ENCODE measurements around the gene HIVEP2.

DNA sequence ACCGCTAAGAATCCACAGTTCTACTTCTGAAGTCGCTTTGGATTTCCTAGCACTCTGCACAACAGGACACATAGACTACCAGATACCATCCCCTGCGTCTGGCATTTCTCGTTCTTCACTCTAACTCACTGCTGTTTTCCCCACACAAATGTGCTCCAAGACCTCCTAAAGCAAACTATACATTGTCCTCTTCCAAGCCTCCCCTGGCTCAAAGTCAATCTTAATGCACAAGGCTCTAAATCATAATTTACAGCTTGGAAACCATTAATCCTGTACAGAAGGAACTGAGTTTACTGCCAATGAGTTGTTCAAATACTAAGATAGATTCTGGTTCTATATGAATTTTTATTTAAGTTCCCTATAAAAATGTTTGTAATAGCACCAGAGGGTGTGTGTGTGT, 128.5 kb downstream of the HIVEP2 start:
- no peak for TF ChIP-seq CTCF (conservative IDR thresholded peaks at IDR 0.05; ENCODE audit: low read depth, low read length)
- no peak for TF ChIP-seq EZH2phosphoT487 (IDR thresholded peaks at IDR 0.05; ENCODE audit: borderline replicate concordance, low read length)

Measured in PC-3 (cell line).